OCI-LY7 (cell line): ENCODE measurements around the gene TPPP3. TPM values are rescaled to one million over a fixed set of nuclear protein-coding genes. Genes with fewer than 3 reads are reported as not detected.

Source experiments
- BruUV-seq: library from RNA; stranded (reverse); fragments of 400-500 nt; replicated peaks from 2 replicates; lab custom pipeline; 2021; lab: Mats Ljungman, UMichigan
- CTCF ChIA-PET: fragments of 300-600 bp; sonication (Branson Sonifier 250); formaldehyde crosslinking; loops from one replicate; lab custom pipeline; 2022; ENCODE audit warnings: antibody characterized with exemption; ENCODE audit not compliant: unreplicated experiment; lab: Charles Lee
- POLR2A ChIA-PET: fragments of 300-600 bp; sonication (Branson Sonifier 250); formaldehyde crosslinking; loops from one replicate; lab custom pipeline; 2022; ENCODE audit warnings: antibody characterized with exemption; lab: Charles Lee
- DNase-seq: peaks from one replicate; pipeline ENCODE4 v3.0.0-alpha.2; 2015; ENCODE audit warnings: low spot score
- H2AFZ ChIP-seq: fragments of 200-600 bp; sonication (generic), shearing (Covaris generic); 2 replicates; pipeline ENCODE4 v1.6.1; 2014; ENCODE audit warnings: mild to moderate bottlenecking, antibody characterized with exemption, low read length, moderate library complexity
- H3K27ac ChIP-seq: fragments of 200-600 bp; sonication (generic); 2 replicates; pipeline ENCODE4 v1.5.1; 2014; ENCODE audit warnings: mixed run types, low read depth, mild to moderate bottlenecking, moderate library complexity, low read length, inconsistent platforms; ENCODE audit not compliant: poor library complexity, severe bottlenecking
- H3K36me3 ChIP-seq: fragments of 200-600 bp; sonication (generic); 2 replicates; pipeline ENCODE4 v1.6.1; 2014; ENCODE audit warnings: mild to moderate bottlenecking, antibody characterized with exemption, low read length, moderate library complexity, mixed read lengths; ENCODE audit not compliant: insufficient read depth
- H3K4me1 ChIP-seq: fragments of 200-600 bp; sonication (generic); 2 replicates; pipeline ENCODE4 v1.5.1; 2014; ENCODE audit warnings: mild to moderate bottlenecking, low read length; ENCODE audit not compliant: insufficient read depth, poor library complexity, severe bottlenecking
- H3K4me2 ChIP-seq: fragments of 200-600 bp; sonication (generic); 2 replicates; pipeline ENCODE4 v1.6.1; 2014; ENCODE audit warnings: mild to moderate bottlenecking, low read length
- H3K4me3 ChIP-seq: fragments of 200-600 bp; sonication (generic); 2 replicates; pipeline ENCODE4 v1.5.1; 2014; ENCODE audit warnings: mild to moderate bottlenecking, low read depth, low read length; ENCODE audit not compliant: poor library complexity, severe bottlenecking
- H3K79me2 ChIP-seq: fragments of 200-600 bp; sonication (generic); 2 replicates; pipeline ENCODE4 v1.6.1; 2016; ENCODE audit warnings: low read depth, mild to moderate bottlenecking, low read length, moderate library complexity, mixed read lengths; ENCODE audit not compliant: insufficient read depth
- H3K9me2 ChIP-seq: fragments of 200-600 bp; sonication (generic); 2 replicates; pipeline ENCODE4 v1.6.1; 2016; ENCODE audit warnings: mild to moderate bottlenecking, low read length, mixed read lengths; ENCODE audit not compliant: insufficient read depth
- H3K9me3 ChIP-seq: fragments of 200-600 bp; sonication (generic); 2 replicates; pipeline ENCODE4 v1.6.1; 2014; ENCODE audit warnings: mild to moderate bottlenecking, mixed run types, low read length, mixed read lengths
- H4K20me1 ChIP-seq: fragments of 200-600 bp; sonication (generic); 2 replicates; pipeline ENCODE4 v1.6.1; 2014; ENCODE audit warnings: mild to moderate bottlenecking, antibody characterized with exemption, low read length, moderate library complexity, mixed read lengths; ENCODE audit not compliant: insufficient read depth
- EZH2phosphoT487 ChIP-seq: fragments of 200-600 bp; sonication (generic); IDR thresholded peaks from 2 replicates; pipeline ENCODE4 v1.6.1; 2018; ENCODE audit warnings: low read depth, borderline replicate concordance, mild to moderate bottlenecking, mixed run types, antibody characterized with exemption, low read length, moderate library complexity, mixed read lengths
- intact Hi-C: fragments of 100-400 bp; cut with micrococcal nuclease; formaldehyde crosslinking; loops from one replicate; pipeline ENCODE4 v1.10.0; 2022; ENCODE audit not compliant: unreplicated experiment
- total RNA-seq, 2 experiments: library from RNA; depleted of rRNA in 1 of 2; stranded (reverse); fragments of >200 nt in 1 of 2; shearing (Covaris generic) in 1 of 2; gene quantifications; 2 replicates each; pipeline ENCODE4 v1.2.3, GENCODE V29; 2014 to 2022
- TF ChIP-seq, protein P1 (sequence below): fragments of 200-600 bp; sonication (generic); conservative IDR thresholded peaks from 2 replicates; pipeline ENCODE4 v1.5.1; 2014; ENCODE audit warnings: mild to moderate bottlenecking, antibody characterized with exemption, low read length, moderate library complexity, mixed read lengths

TPPP3 gene
- total RNA-seq, 2 experiments from 2014 or later: not detected

DNA sequence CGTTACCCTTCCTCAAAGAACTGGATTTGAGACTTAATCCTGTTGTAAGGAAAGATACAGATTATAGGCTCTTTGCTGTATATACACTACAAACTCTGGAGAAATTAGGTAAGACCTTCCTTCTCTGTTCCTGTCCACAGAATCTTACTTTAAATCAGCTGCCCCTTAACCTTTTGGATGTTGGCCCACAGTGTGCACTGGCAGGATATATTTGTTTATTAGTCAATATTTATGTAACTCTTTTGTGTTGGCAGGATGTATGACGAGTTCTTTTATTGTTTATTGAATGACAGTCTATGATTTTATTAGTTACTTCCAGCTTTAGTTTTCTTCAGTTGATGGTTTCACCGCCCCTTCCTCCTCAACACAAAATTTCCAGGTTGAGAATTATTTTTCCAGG, 47.0 kb downstream of the TPPP3 start:
- Histone ChIP-seq H3K79me2 (no peaks in the 10 kb centered on the region), H4K20me1 (no peaks in the 10 kb centered on the region), H3K4me3 (no peak overlapping the region), H3K9me2 (no peaks in the 10 kb centered on the region), H3K4me1 (no peaks in the 10 kb centered on the region), H2AFZ (no peak overlapping the region), H3K27ac (no peak overlapping the region), H3K9me3 (no peaks in the 10 kb centered on the region), H3K36me3 (no peaks in the 10 kb centered on the region), H3K4me2 (no peak overlapping the region)
- intact Hi-C loops: loop anchor here (5.0 kb wide), 1 partner anchor 51 kb away; no protein-coding TSS in a partner anchor
- ChIA-PET CTCF (no interaction called here), POLR2A (no interaction called here)
- no TSS peak for BruUV-seq
- no peak for DNase-seq
- no peak for TF ChIP-seq EZH2phosphoT487
- TF ChIP-seq, protein P1, sequence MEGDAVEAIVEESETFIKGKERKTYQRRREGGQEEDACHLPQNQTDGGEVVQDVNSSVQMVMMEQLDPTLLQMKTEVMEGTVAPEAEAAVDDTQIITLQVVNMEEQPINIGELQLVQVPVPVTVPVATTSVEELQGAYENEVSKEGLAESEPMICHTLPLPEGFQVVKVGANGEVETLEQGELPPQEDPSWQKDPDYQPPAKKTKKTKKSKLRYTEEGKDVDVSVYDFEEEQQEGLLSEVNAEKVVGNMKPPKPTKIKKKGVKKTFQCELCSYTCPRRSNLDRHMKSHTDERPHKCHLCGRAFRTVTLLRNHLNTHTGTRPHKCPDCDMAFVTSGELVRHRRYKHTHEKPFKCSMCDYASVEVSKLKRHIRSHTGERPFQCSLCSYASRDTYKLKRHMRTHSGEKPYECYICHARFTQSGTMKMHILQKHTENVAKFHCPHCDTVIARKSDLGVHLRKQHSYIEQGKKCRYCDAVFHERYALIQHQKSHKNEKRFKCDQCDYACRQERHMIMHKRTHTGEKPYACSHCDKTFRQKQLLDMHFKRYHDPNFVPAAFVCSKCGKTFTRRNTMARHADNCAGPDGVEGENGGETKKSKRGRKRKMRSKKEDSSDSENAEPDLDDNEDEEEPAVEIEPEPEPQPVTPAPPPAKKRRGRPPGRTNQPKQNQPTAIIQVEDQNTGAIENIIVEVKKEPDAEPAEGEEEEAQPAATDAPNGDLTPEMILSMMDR: no peak

DNA sequence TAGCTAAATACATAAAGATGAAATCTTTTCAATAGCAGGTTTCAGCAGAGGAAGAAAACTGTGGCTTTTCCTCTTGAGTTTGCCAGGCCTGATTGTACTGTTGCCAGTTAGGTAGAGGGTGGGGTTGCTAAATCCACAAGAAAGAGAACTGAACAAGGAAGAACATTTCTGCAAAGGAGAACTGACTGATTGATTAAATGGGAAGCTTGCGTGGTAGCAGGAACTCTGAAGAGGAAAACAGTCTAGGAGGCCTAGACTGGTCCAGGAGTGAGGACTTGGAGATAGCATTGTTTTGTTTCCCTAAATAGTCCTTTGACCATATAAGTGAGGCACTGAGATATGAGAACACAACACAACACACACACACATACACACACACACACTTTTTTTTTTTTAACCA, 47.9 kb downstream of the TPPP3 start:
- Histone ChIP-seq H3K9me2 (no peaks in the 10 kb centered on the region), H3K9me3 (no peaks in the 10 kb centered on the region), H4K20me1 (no peaks in the 10 kb centered on the region), H3K36me3 (no peaks in the 10 kb centered on the region), H3K27ac (no peak overlapping the region), H3K79me2 (no peaks in the 10 kb centered on the region), H3K4me1 (no peaks in the 10 kb centered on the region), H3K4me2 (no peak overlapping the region), H3K4me3 (no peak overlapping the region), H2AFZ (no peak overlapping the region)
- TF ChIP-seq, protein P1: no peak
- no peak for TF ChIP-seq EZH2phosphoT487
- intact Hi-C loops: loop anchor here (5.0 kb wide), 1 partner anchor 52 kb away; no protein-coding TSS in a partner anchor
- POLR2A ChIA-PET: no interaction called here
- no TSS peak for BruUV-seq
- CTCF ChIA-PET: no interaction called here
- DNase-seq: no peak

DNA sequence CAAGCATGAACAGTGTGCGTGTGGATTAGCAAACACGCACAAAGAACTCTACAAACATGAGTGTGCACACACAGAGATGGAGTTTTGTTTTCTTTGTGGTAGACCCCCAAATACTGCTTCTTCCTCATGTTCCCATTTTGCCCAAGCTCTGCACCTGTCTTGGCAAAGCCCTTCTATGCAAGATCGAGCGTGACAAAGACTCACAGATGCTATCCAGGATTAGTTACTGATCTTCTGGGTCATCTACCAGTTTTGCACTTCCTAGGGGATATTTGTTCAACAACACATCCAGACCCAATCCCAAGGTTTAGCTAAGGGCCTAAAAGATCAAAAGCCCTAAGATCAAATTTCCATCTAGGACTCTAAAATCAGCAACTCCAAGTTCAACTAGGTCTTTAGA, 50.7 kb downstream of the TPPP3 start:
- no peaks in the 10 kb centered on the region for H3K36me3 ChIP-seq
- ChIA-PET POLR2A (interaction anchor here (0.8 kb wide), 1 partner anchor 26 kb away, joined by 3 read pairs; no protein-coding TSS in a partner anchor), CTCF (no interaction called here)
- H3K79me2 ChIP-seq: no peaks in the 10 kb centered on the region
- intact Hi-C loops: no loop called here
- H2AFZ ChIP-seq: no peak overlapping the region
- DNase-seq: no peak
- no peak overlapping the region for H3K27ac ChIP-seq
- H3K9me2 ChIP-seq: no peaks in the 10 kb centered on the region
- H3K4me3 ChIP-seq: no peak overlapping the region
- H3K4me2 ChIP-seq: no peak overlapping the region
- H3K9me3 ChIP-seq: no peaks in the 10 kb centered on the region
- BruUV-seq: no TSS peak
- H4K20me1 ChIP-seq: no peaks in the 10 kb centered on the region
- H3K4me1 ChIP-seq: no peaks in the 10 kb centered on the region
- no peak for TF ChIP-seq EZH2phosphoT487
- TF ChIP-seq, protein P1: no peak
